SIG-M5 (cell line): ENCODE data around the gene NUBPL.
A peak's percentile ranks its signal among the peaks of the same experiment; 100 is the strongest.

Source experiments
- DNase-seq: peaks from one replicate; lab custom pipeline; 2025; lab: John Stamatoyannopoulos, UW

NUBPL gene

DNA sequence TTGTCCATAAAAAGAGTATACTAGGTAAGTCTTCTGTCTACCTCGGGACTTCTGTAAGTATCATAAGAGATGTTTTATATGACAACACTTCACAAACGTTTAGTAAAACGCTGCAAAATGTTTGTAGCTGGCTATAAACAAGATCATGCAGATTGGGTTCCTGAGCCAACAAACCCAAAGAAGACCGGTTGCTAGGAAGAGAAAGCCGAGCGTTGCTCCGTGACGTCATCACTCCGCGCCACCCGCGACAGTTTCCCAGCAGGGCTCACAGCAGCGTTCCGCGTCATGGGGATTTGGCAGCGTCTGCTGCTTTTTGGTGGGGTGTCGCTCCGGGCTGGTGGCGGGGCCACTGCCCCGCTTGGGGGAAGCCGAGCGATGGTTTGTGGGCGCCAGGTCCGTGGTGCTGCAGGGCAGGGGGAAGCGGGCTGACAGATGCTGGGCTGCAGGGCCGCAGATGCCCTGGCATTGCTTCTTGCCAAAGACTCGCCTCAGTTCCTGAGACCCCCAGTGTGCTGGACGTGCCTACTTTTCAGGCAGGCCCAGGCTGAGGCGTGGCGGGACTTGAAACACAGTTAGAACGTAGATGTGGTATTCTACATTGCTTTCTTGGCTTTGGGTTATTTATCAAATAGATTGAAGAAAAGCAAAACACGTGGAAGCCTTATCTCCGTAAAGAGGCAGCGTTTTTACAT lies at the start of gene NUBPL:
NUBPL (plus strand) TSS at position 250 of the 692 bp plus-strand sequence; CDS start at position 286, 36 bp downstream.
- DNase-seq, result peak; percentile 64

DNA sequence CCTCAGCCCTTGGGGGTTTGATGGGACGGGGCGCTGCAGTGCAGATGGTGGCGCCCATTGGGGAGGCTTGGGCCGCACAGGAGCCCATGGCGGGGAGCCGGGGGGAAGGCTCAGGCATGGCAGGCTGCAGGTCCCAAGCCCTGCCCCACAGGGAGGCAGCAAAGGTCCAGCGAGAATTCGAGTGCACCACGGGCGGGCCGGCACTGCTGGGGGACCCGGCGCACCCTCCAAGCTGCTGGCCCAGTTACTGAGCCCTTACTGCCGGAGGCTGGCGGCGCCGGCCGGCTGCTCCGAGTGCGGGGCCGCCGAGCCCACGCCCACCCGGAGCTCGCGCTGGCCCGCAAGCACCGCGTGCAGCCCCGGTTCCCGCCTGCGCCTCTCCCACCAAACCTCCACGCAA lies 34.1 kb upstream of the NUBPL start:
- DNase-seq, result no peak

DNA sequence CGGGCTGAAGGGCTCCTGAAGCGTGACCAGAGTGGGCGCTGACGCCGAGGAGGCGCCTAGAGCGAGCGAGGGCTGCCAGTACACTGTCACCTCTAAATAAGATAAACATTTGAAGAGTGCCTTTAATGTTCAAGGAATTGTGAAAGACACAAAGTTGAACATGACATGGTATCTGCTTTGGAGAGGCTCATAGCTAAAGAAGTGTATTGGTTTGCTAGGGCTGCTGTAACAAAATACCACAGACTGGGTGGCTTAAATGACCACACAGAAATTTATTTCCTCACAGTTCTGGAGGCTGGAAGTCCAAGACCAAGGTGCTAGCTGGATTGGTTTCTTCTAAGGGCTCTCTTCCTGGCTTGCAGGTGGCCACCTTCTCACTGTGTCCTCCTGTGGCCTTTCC lies 33.7 kb upstream of the NUBPL start:
- DNase-seq, result no peak

DNA sequence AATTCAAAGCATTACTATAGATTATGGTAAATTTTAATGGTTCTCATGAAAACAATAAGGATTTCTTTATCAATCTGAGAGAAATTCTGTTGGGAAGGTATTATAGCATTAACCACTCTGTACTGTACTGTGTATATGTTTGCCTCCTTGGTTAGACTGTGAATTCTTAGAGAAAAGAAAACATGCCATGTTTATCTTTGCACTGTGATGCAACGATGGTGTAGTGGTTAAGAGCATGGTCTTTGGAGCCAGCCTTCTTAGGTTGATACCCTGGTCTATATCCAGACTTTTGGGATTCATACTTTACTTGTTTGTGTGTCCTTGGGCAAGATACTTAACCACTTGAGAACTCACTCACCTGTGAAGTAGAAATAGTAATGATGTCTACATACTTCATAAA lies 32.2 kb upstream of the NUBPL start:
- DNase-seq, result no peak

- no peak for DNase-seq
Observed at GRCh38 chr14:31530136-31530535, 31.1 kb upstream of the NUBPL start.

GRCh38 chr14:31536201-31536960 lies 24.8 kb upstream of the NUBPL start:
- no peak for DNase-seq

GRCh38 chr14:31541702-31542101 lies 19.5 kb upstream of the NUBPL start:
- DNase-seq, result no peak

DNA sequence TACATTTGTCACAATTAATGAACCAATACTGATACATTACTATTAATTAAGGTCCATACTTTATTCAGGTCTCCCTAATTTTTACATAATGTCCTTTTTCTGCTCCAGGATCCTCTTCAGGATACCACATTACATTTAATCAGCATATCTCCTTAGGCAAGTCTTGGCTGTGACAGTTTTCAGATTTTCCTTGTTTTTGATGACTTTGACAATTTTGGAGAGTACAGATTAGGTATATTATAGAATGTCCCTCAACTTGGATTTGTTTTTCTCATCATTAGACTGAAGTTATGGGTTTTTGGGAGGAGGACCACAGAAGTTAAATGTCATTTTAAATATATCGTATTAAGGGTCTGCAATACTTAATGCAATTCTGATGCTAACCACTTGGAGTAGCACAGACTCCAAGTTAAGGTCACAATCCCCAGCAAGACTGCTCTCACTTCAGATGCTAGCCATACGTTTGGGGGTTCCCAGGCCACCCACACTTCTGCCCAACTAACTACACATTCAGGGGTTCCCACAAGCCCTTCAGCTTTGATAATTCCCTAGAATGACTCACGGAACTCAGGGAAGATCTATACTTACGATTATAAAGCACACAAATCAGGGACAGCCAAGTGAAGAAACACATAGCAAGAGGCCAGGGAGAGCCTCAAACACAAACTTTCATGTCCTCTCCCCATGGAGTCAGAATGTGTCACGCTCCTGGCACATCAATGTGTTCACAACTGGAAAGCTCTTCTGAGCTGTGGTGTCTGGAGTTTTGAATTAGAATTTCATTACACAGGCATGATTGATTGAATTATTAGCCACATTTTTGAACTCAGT lies 17.0 kb upstream of the NUBPL start:
- DNase-seq, result no peak

DNA sequence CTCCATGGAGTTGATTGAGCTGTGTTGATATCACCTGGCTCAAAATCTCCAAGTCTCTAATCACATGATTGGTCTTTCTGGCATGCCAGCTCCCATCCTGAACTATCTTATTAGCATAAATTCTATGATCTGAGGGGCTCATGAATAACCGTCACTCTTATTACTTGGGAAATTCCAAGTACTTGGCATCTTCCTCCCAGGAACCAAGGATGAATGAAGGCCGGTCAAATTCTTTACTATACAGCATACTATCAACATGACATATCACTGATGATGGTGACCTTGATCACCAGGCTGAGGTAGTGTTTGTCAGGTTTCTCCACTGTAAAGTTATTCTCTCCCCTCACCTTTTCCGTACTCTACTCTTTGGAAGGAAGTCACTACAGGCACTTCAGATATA lies 16.4 kb upstream of the NUBPL start:
- no peak for DNase-seq

GRCh38 chr14:31545328-31545727 lies 15.9 kb upstream of the NUBPL start:
- no peak for DNase-seq

DNA sequence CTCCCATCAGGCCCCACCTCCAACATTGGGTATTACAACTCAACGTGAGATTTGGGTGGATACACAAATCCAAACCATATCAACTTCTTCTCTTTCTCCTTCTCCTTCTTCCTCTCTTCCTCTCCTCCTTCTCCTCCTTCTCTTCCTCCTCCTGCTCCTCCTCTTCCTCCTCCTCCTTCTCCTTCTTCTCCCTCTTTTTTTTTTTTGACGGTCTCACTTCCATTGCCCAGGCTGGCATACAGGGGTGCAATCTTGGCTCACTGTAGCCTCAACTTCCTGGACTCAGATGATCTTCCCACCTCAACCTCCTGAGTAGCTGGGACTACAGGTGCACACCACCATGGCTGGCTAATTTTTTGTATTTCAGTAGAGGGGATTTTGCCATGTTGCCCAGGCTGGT lies 11.4 kb upstream of the NUBPL start:
- no peak for DNase-seq

GRCh38 chr14:31550589-31550988 lies 10.6 kb upstream of the NUBPL start:
- DNase-seq, result no peak

- DNase-seq, result no peak
Observed at GRCh38 chr14:31556191-31556590, 5.0 kb upstream of the NUBPL start.

DNA sequence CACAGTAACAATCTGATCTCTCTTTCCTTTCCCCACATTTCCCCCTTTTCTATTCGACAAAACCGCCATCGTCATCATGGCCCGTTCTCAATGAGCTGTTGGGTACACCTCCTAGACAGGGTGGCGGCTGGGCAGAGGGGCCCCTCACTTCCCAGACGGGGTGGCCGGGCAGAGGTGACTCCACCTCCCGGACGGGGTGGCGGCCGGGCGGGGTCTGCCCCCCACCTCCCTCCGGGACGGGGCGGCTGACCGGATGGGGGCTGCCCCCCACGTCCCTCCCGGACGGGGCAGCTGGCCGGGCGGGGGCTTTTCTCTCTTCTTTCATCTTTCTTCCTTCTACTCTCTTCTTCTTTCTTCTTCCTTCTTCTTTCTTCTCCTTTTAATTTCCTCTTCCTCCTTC lies 1.3 kb upstream of the NUBPL start:
- no peak for DNase-seq

DNA sequence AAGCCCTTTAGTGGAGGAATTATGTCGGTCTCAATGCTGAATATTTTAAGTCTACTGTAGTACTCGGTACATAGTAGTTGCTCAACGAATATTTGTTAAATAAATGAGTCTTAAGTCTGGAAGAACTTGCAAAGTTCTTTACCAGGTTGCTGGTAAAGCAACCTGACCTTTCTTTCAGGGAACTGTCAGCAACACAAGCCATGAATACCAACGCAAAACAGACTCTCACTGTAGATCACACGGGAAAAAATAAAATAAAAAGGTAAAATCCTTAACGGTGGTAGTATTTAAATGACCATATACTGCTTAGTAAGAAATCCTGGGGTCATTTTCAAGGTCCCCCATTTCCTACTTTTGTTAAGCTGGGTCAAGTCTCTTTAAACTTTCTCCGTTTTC lies 447 bp upstream of the NUBPL start:
- DNase-seq, result no peak

- DNase-seq, result no peak
Observed at GRCh38 chr14:31564194-31564593, 3.0 kb downstream of the NUBPL start.

GRCh38 chr14:31566456-31566855 lies 5.3 kb downstream of the NUBPL start:
- DNase-seq, result no peak

- no peak for DNase-seq
Observed at GRCh38 chr14:31567655-31568054, 6.5 kb downstream of the NUBPL start.

DNA sequence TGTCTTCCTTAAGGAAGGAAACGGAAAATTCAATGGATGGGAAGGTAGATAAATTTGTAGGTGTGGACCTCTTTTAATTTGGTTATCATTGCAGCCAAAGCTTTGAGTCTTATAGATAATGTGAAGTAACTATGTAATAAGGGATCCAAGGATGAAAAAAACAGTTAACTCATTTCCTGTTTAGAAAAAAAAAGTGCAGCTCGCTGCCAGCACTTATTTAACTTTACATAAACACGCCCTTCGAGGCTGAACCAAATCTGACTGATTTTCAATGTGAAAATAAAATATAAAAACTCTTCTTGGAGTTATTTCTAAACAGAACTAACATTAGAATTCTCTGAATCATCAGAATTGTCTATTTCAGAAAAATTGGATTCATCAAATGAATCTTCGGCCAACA lies 7.0 kb downstream of the NUBPL start:
- no peak for DNase-seq

- no peak for DNase-seq
Observed at GRCh38 chr14:31568671-31569070, 7.5 kb downstream of the NUBPL start.

DNA sequence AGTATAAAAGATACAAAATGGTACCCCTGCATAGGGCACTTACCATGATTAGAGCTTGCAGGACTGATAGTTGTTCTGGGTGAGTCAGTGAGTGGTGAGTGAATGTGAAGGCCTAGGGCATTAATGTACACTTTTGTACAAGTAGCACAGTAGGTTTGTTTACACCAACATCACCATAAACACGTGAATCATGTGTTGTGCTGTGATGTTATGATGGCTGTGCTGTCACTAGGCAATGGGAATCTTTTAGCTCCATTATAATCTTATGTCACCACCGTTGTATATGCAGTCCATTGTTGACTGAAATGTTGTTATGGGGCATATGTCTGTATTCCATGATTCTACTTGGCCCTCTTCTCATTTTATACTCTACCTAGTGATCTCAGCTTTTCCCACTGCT lies 11.8 kb downstream of the NUBPL start:
- no peak for DNase-seq

DNA sequence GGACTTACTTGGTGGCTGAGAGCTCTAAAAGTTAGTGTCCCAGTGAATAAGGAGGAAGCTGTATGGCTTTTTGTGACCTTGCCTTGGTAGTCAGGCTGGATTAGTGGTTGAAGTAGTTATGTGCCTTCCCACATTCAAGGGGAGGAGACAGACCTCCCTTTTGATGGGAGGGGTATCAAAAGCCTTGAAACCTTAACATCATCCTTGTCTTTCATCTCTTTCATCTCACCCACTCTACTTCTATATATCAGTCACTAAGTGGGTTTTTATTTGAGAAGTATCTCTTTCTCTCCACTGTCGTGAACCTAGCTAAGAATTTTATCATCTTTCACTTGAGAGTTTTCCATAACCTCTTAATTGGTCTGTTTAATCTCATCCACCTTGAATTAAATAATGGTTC lies 15.7 kb downstream of the NUBPL start:
- no peak for DNase-seq

- DNase-seq, result no peak
Observed at GRCh38 chr14:31578266-31578665, 17.1 kb downstream of the NUBPL start.
